MM.1S (cell line): ENCODE results near the gene AMBRA1.

Source experiments
- EZH2 ChIP-seq: fragments of 300-600 bp; sonication (generic); optimal IDR thresholded peaks from 2 replicates; pipeline ENCODE3; 2017; ENCODE audit warnings: low read depth, mild to moderate bottlenecking, antibody characterized with exemption, low read length, mixed read lengths
- TF ChIP-seq, protein P1 (sequence below): fragments of 300-600 bp; sonication (generic); IDR thresholded peaks from 2 replicates; pipeline ENCODE4 v1.5.1; 2016; ENCODE audit warnings: antibody characterized with exemption, low read length, mixed read lengths

GRCh38 chr11:46436113-46436512 is 157.7 kb downstream of the AMBRA1 start:
- TF ChIP-seq, protein P1, sequence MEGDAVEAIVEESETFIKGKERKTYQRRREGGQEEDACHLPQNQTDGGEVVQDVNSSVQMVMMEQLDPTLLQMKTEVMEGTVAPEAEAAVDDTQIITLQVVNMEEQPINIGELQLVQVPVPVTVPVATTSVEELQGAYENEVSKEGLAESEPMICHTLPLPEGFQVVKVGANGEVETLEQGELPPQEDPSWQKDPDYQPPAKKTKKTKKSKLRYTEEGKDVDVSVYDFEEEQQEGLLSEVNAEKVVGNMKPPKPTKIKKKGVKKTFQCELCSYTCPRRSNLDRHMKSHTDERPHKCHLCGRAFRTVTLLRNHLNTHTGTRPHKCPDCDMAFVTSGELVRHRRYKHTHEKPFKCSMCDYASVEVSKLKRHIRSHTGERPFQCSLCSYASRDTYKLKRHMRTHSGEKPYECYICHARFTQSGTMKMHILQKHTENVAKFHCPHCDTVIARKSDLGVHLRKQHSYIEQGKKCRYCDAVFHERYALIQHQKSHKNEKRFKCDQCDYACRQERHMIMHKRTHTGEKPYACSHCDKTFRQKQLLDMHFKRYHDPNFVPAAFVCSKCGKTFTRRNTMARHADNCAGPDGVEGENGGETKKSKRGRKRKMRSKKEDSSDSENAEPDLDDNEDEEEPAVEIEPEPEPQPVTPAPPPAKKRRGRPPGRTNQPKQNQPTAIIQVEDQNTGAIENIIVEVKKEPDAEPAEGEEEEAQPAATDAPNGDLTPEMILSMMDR, result no peak
- TF ChIP-seq EZH2, result no peak
